Astrocyte (in vitro differentiated cells and primary cell): ENCODE data around the gene CASK.

Experiments used
- CTCF ChIP-seq: IDR thresholded peaks from 2 replicates; pipeline ENCODE4 v1.5.1; 2011; ENCODE audit warnings: low read depth, mild to moderate bottlenecking, inconsistent platforms, low read length, moderate library complexity; ENCODE audit not compliant: insufficient read depth
- EZH2 ChIP-seq: IDR thresholded peaks from 2 replicates; pipeline ENCODE4 v1.6.1; 2012; ENCODE audit warnings: mild to moderate bottlenecking, low read length, inconsistent platforms; ENCODE audit not compliant: insufficient read depth

GRCh38 chrX:41514179-41514578, 409.2 kb downstream of the CASK start:
- no peak for TF ChIP-seq EZH2
- TF ChIP-seq CTCF: no peak
